Small intestine (tissue), 7 donors: Measurements from ENCODE around the gene SIAE. TPM values are rescaled to one million over a fixed set of nuclear protein-coding genes. Genes with fewer than 3 reads are reported as not detected.

Source experiments
- DNase-seq, 2 donors: peaks; one replicate each; pipeline versions ENCODE4 v3.0.0 to v3.0.0-alpha.2; 2013
- FAIRE-seq: peaks from 2 replicates; lab custom pipeline; 2012; peaks lifted over from hg19 to GRCh38; lab: Jason Lieb, UNC
- H3K27ac ChIP-seq, 3 donors: one replicate each; pipeline ENCODE4 v1.5.1; 2013; ENCODE audit warnings: low read length in 2 of 3, mild to moderate bottlenecking in 2 of 3, control low read depth in 1 of 3, inconsistent platforms in 1 of 3, low read depth in 1 of 3, moderate library complexity in 1 of 3
- H3K27me3 ChIP-seq, 3 donors: one replicate each; pipeline ENCODE4 v1.6.1; 2013; ENCODE audit warnings: low read length in 3 of 3, inconsistent platforms in 1 of 3; ENCODE audit not compliant: control insufficient read depth in 3 of 3, insufficient read depth in 3 of 3
- H3K36me3 ChIP-seq, 3 donors: one replicate each; pipeline ENCODE4 v1.6.1; 2013; ENCODE audit warnings: low read length in 3 of 3, inconsistent platforms in 1 of 3, low read depth in 1 of 3, mild to moderate bottlenecking in 1 of 3, moderate library complexity in 1 of 3; ENCODE audit not compliant: control insufficient read depth in 3 of 3, insufficient read depth in 2 of 3
- H3K4me1 ChIP-seq, 3 donors: one replicate each; pipeline ENCODE4 v1.6.1; 2013; ENCODE audit warnings: low read length in 2 of 3, inconsistent platforms in 1 of 3, low read depth in 1 of 3, mild to moderate bottlenecking in 1 of 3, moderate library complexity in 1 of 3; ENCODE audit not compliant: control insufficient read depth in 3 of 3, insufficient read depth in 2 of 3
- H3K4me3 ChIP-seq, 3 donors: one replicate each; pipeline ENCODE4 v1.5.1; 2013; ENCODE audit warnings: low read length in 3 of 3, control low read depth in 1 of 3, inconsistent platforms in 1 of 3, low read depth in 1 of 3, mild to moderate bottlenecking in 1 of 3, moderate library complexity in 1 of 3
- H3K9me3 ChIP-seq, 2 donors: one replicate each; pipeline ENCODE4 v1.6.1; 2013; ENCODE audit warnings: low read depth in 1 of 2, low read length in 1 of 2; ENCODE audit not compliant: control insufficient read depth in 2 of 2, insufficient read depth in 1 of 2
- whole genome bisulfite sequencing, 3 donors: extraction: QIAGEN DNeasy Blood & Tissue Kit; methylation state at CpG; one replicate each; pipeline ENCODE4 v1.1.7; 2013; 5-methylcytosine and 5-hydroxymethylcytosine counted together
- polyA plus RNA-seq, 4 donors: library from polyadenylated mRNA; stranded (reverse) in 3 of 4; unstranded in 1 of 4; fragments of 200-250 nt in 3 of 4; fragments of 120-200 nt in 1 of 4; gene quantifications; one replicate each; pipeline versions ENCODE4 v1.2.1 to v1.2.3, GENCODE V29; 2013
- donor health status: healthy with polysubstance abuse.
- donor health status: control.
- donor health status: control.
- donor health status: Bipolar disorder and iron deficiency.
- donor health status: healthy.

SIAE gene
- polyA plus RNA-seq, 4 donors = 4.1 to 68.9 (median 27.5) TPM

DNA sequence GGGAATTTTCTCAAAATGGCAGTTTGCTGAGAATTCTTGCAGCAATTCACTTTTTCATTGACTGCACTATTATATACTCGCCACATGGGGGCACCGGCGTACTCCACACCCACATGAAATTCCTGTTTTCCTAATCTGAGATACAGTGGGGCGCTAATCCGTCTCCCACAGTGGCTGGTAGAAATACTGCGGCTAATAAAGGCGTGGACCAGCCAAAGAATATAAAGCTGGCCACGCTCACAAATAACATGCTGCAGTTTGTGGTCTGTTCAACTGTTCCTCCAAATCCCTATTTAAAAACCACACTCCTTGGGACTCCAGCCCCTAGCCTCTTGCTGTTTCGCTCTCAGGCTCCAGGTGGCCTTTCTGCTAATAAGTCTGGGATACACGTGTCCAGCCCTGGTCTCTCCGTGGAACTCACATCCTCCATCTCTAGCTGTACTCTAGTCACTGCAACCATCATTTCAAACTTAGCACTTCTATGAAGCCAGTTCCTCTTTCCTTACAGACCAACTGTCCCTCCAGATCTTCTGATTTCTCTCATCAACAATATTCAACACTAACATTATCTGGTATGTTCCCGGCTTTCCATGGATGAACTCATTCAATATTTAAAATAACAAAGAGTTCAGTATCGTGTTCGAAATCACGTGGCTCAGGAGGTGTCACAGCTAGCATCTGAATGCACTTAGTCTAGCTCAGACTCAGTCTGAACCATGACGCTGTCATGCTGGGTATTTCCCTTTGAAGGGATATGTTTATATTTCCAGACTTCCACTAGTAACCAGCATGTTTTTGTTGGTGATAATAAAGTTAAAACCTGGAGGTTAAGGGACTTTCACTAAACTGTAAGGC lies 28.9 kb downstream of the SIAE start:
- peak; percentile 56 to 78 for DNase-seq
- Histone ChIP-seq H3K36me3 (peaks cover 0 to 18% (median 5%) of the 10 kb centered on the region in 3 donors), H3K27ac (no peak overlapping the region), H3K27me3 (no peaks in the 10 kb centered on the region), H3K4me3 (no peak overlapping the region), H3K4me1 (no peaks in the 10 kb centered on the region), H3K9me3 (no peaks in the 10 kb centered on the region)
- FAIRE-seq = no peak
- 25 to 31% (median 30%) methylated on average over 16 of the region's 16 CpGs for whole genome bisulfite sequencing, 3 donors

- H3K27me3 ChIP-seq = no peaks in the 10 kb centered on the region
- peaks cover 0 to 15% (median 5%) of the 10 kb centered on the region in 3 donors for H3K36me3 ChIP-seq
- H3K27ac ChIP-seq = no peak overlapping the region
- FAIRE-seq (no peak), DNase-seq (no peak)
- no peak overlapping the region for H3K4me3 ChIP-seq
- H3K9me3 ChIP-seq = no peaks in the 10 kb centered on the region
- WGBS, 3 donors = 44 to 51% (median 49%) methylated on average over 3 of the region's 3 CpGs
- no peaks in the 10 kb centered on the region for H3K4me1 ChIP-seq
These were observed 29.7 kb downstream of the SIAE start for GRCh38 chr11:124643605-124644425.

GRCh38 chr11:124643042-124643604 lies 30.4 kb downstream of the SIAE start:
- no peak for DNase-seq
- no peak for FAIRE-seq
- Histone ChIP-seq H3K4me1 (no peaks in the 10 kb centered on the region), H3K4me3 (no peak overlapping the region), H3K36me3 (peaks cover 0 to 20% (median 5%) of the 10 kb centered on the region in 3 donors), H3K9me3 (no peaks in the 10 kb centered on the region), H3K27me3 (no peaks in the 10 kb centered on the region), H3K27ac (no peak overlapping the region)
- WGBS, 3 donors = 89 to 94% (median 92%) methylated on average over 10 of the region's 10 CpGs

DNA sequence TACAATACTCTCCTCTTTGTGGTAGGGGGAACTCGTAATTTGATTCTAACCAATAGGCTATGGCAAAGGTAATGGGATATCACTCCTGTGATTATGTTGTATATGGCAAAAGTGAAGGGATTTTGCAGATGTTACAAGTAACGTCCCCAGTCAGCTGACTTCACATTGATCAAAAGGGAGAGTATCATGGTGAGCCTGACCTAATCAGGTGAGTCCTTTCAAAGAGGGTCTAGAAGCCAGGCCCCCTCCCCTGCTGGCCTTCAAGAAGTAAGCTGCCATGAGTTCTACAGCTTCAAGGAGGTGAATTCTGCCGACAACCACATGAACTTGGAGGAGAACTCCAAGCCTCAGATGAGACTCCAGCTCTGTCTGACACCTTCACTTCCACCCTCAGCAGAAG lies 30.9 kb downstream of the SIAE start:
- H3K27me3 ChIP-seq = no peaks in the 10 kb centered on the region
- no peak overlapping the region for H3K27ac ChIP-seq
- DNase-seq (no peak), FAIRE-seq (no peak)
- WGBS, 3 donors = 94 to 97% (median 96%) methylated on average over 3 of the region's 3 CpGs
- H3K4me3 ChIP-seq = no peak overlapping the region
- peaks cover under 1 to 19% (median 5%) of the 10 kb centered on the region in 3 donors for H3K36me3 ChIP-seq
- no peaks in the 10 kb centered on the region for H3K4me1 ChIP-seq
- no peaks in the 10 kb centered on the region for H3K9me3 ChIP-seq

DNA sequence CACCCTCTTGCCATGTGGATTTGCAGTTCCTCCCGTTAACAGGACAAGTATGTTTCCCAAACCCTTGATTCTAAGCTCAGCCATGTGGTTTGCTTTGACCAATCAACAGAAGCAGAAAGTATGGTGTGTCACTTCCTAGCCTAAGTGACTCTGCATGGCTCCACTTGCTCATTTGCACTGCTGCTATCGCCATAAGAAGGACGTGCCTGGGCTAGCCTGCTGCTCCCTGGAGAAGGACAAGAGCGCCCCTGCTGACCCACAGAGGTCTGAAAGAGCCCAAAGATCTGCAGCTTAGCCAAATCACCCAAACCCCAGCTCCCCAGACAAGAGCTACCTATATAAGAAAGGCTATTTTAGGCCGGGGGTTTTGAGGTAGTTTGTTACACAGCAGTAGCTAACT lies 32.9 kb downstream of the SIAE start:
- Histone ChIP-seq H3K36me3 (peaks cover 2 to 26% (median 5%) of the 10 kb centered on the region in 3 donors), H3K27ac (no peak overlapping the region), H3K27me3 (no peaks in the 10 kb centered on the region), H3K4me3 (no peak overlapping the region), H3K9me3 (no peaks in the 10 kb centered on the region), H3K4me1 (no peaks in the 10 kb centered on the region)
- no peak for DNase-seq
- FAIRE-seq = no peak
- WGBS, 3 donors = 93 to 95% (median 94%) methylated on average over 5 of the region's 5 CpGs

GRCh38 chr11:124639186-124639585 lies 34.4 kb downstream of the SIAE start:
- Histone ChIP-seq H3K4me1 (no peaks in the 10 kb centered on the region), H3K27me3 (no peaks in the 10 kb centered on the region), H3K9me3 (no peaks in the 10 kb centered on the region), H3K36me3 (peaks cover 2 to 28% (median 5%) of the 10 kb centered on the region in 3 donors), H3K4me3 (no peak overlapping the region), H3K27ac (peak overlapping the region in 1 of 3 donors; percentile 4)
- DNase-seq (peak in 1 of 2 donors; percentile 54), FAIRE-seq (no peak)
- 86 to 94% (median 93%) methylated on average over 1 of the region's 1 CpG for WGBS, 3 donors

GRCh38 chr11:124638500-124638899 lies 35.0 kb downstream of the SIAE start:
- no peaks in the 10 kb centered on the region for H3K4me1 ChIP-seq
- peaks cover 2 to 28% (median 5%) of the 10 kb centered on the region in 3 donors for H3K36me3 ChIP-seq
- FAIRE-seq (no peak), DNase-seq (no peak)
- H3K4me3 ChIP-seq = no peak overlapping the region
- H3K27ac ChIP-seq = peak overlapping the region in 1 of 3 donors; percentile 4
- 84 to 89% (median 85%) methylated on average over 3 of the region's 3 CpGs for WGBS, 3 donors
- H3K9me3 ChIP-seq = no peaks in the 10 kb centered on the region
- H3K27me3 ChIP-seq = no peaks in the 10 kb centered on the region

DNA sequence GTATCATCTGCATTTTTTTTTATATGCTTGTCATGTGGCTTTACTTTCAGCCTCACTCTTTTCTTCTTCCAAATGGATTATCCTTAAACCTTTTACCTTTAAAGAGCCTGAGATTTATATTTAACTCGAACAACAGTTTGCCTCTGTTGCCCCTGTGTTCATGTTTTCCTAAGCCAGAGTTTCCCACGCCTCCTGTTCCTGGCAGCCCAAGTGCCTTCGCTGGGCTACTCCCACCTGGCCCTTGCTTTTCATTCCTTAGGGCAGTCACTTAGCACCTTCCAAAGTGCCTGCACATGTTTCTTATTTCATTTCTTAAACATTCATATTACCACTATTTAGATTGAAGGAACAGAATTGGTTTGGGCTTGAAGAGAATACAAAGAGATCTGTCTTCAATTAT lies 37.6 kb downstream of the SIAE start:
- Histone ChIP-seq H3K27ac (no peak overlapping the region), H3K4me3 (no peak overlapping the region), H3K9me3 (no peaks in the 10 kb centered on the region), H3K27me3 (no peaks in the 10 kb centered on the region), H3K36me3 (peaks cover 11 to 37% (median 14%) of the 10 kb centered on the region in 3 donors), H3K4me1 (no peaks in the 10 kb centered on the region)
- no peak for FAIRE-seq
- no peak for DNase-seq
- 76 to 89% (median 89%) methylated on average over 3 of the region's 3 CpGs for WGBS, 3 donors
